WTC11 (cell line): Measurements from ENCODE around the gene ITGA6. TPM values are rescaled to one million over a fixed set of nuclear protein-coding genes. Genes with fewer than 3 reads are reported as not detected.

Source experiments
- ATAC-seq: fragments of 200-7000 bp; cut with Tn5 transposase; 2 replicates; pipeline ENCODE4 v1.10.0; 2021; ENCODE audit warnings: mild to moderate bottlenecking, moderate library complexity
- CTCF ChIA-PET: fragments of 300-600 bp; sonication (Branson Sonifier 250); formaldehyde crosslinking; loops from one replicate; lab custom pipeline; 2021; ENCODE audit warnings: antibody characterized with exemption; lab: Charles Lee
- POLR2A ChIA-PET: fragments of 350-600 bp; sonication (Branson Sonifier 250); formaldehyde crosslinking; loops from one replicate; lab custom pipeline; 2021; ENCODE audit warnings: antibody characterized with exemption; lab: Charles Lee
- DNase-seq: peaks from one replicate; pipeline ENCODE4 v3.0.0; 2021; ENCODE audit warnings: low spot score
- H3K27ac Mint-ChIP-seq: 2 replicates; pipeline ENCODE4 v1.8.0; 2021; ENCODE audit warnings: mixed read lengths
- H3K27me3 Mint-ChIP-seq: 2 replicates; pipeline ENCODE4 v1.8.0; 2021; ENCODE audit warnings: low read depth, mild to moderate bottlenecking, moderate library complexity, mixed read lengths
- H3K36me3 Mint-ChIP-seq: 2 replicates; pipeline ENCODE4 v1.8.0; 2021; ENCODE audit warnings: mixed read lengths
- H3K4me1 Mint-ChIP-seq: 2 replicates; pipeline ENCODE4 v1.8.0; 2022; ENCODE audit warnings: mixed read lengths
- H3K4me3 Mint-ChIP-seq: 2 replicates; pipeline ENCODE4 v1.8.0; 2021; ENCODE audit warnings: mild to moderate bottlenecking, moderate library complexity, mixed read lengths
- H3K9me3 Mint-ChIP-seq: 2 replicates; pipeline ENCODE4 v1.8.0; 2021; ENCODE audit warnings: mixed read lengths
- JUN ChIP-seq: sonication (generic); formaldehyde crosslinking; IDR thresholded peaks from 2 replicates; pipeline ENCODE4 v1.8.0; 2023; ENCODE audit warnings: mild to moderate bottlenecking, missing genetic modification reagents
- KAT7 ChIP-seq: sonication (generic); formaldehyde crosslinking; IDR thresholded peaks from 2 replicates; pipeline ENCODE4 v1.8.1; 2023; ENCODE audit warnings: missing genetic modification reagents, mild to moderate bottlenecking, borderline replicate concordance
- MYBL2 ChIP-seq: sonication (generic); formaldehyde crosslinking; IDR thresholded peaks from 2 replicates; pipeline ENCODE4 v1.8.1; 2023; ENCODE audit warnings: mild to moderate bottlenecking, moderate library complexity, missing genetic modification reagents
- NR3C1 ChIP-seq: sonication (generic); formaldehyde crosslinking; conservative IDR thresholded peaks from 2 replicates; pipeline ENCODE4 v1.8.1; 2023; ENCODE audit warnings: low read depth, mild to moderate bottlenecking, missing genetic modification reagents
- SP1 ChIP-seq: sonication (generic); formaldehyde crosslinking; conservative IDR thresholded peaks from 2 replicates; pipeline ENCODE4 v1.8.1; 2022; ENCODE audit warnings: missing genetic modification reagents
- total RNA-seq: library from RNA; stranded (reverse); gene quantifications from 3 replicates; pipeline ENCODE4 v1.2.3, GENCODE V29; 2021
- TF ChIP-seq, protein P1 (sequence below): fragments of 200-600 bp; IDR thresholded peaks from 2 replicates; pipeline ENCODE4 v1.8.0; 2022; ENCODE audit warnings: antibody characterized with exemption
- TF ChIP-seq, protein P2 (sequence below): sonication (generic); formaldehyde crosslinking; IDR thresholded peaks from 2 replicates; pipeline ENCODE4 v1.8.1; 2023; ENCODE audit warnings: mild to moderate bottlenecking, missing genetic modification reagents, borderline replicate concordance
- TF ChIP-seq, protein P3 (sequence below): sonication (generic); formaldehyde crosslinking; IDR thresholded peaks from 2 replicates; pipeline ENCODE4 v1.8.0; 2022; ENCODE audit warnings: missing genetic modification reagents
- TF ChIP-seq, protein P4 (sequence below): sonication (generic); formaldehyde crosslinking; IDR thresholded peaks from 2 replicates; pipeline ENCODE4 v1.8.0; 2023; ENCODE audit warnings: mild to moderate bottlenecking, missing genetic modification reagents
- TF ChIP-seq, protein P5 (sequence below): fragments of 250-450 bp; sonication (Bioruptor Pico); IDR thresholded peaks from 2 replicates; pipeline ENCODE4 v1.9.0; 2021; ENCODE audit warnings: mild to moderate bottlenecking
- TF ChIP-seq, protein P6 (sequence below): fragments of 250-450 bp; sonication (Bioruptor Pico); IDR thresholded peaks from 2 replicates; pipeline ENCODE4 v1.9.0; 2021; ENCODE audit warnings: mild to moderate bottlenecking

ITGA6 gene
- total RNA-seq, 1 experiment from 2014 or later = 83.6 TPM

DNA sequence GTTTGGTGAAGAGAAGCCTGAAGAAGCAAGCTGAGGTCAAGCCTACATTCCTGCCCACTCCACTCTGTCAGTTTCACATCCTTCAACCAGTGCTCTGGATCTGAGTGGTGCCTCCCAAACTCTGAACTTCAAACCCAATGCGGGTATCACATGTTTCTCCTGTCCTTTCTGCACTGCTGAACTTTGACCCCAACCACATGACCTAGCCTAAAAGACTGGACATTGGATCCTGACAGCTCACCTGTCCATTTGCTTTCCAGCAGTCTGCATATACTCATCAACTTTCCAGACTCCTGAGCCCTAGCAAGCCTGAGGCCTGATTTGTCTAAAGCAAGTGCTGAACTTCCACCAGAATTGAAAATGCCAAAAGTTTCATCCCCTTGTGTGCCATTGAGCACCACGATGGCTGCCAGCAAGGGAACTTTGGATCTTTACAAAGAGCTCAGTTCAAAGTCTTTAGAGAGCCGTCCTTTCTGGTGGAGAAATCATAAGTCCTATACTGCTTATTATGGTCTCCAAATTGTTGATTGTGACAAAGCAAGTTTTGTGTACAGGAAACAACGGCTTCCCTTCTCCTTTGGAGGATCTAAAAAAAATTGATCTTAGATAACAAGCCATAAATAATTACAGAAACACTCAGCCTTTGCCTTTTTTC, 37.6 kb upstream of the ITGA6 start:
- CTCF ChIA-PET = interaction anchor here (2.1 kb wide), 1 partner anchor 9 kb away, joined by 4 read pairs; no protein-coding TSS in a partner anchor
- TF ChIP-seq, protein P1, sequence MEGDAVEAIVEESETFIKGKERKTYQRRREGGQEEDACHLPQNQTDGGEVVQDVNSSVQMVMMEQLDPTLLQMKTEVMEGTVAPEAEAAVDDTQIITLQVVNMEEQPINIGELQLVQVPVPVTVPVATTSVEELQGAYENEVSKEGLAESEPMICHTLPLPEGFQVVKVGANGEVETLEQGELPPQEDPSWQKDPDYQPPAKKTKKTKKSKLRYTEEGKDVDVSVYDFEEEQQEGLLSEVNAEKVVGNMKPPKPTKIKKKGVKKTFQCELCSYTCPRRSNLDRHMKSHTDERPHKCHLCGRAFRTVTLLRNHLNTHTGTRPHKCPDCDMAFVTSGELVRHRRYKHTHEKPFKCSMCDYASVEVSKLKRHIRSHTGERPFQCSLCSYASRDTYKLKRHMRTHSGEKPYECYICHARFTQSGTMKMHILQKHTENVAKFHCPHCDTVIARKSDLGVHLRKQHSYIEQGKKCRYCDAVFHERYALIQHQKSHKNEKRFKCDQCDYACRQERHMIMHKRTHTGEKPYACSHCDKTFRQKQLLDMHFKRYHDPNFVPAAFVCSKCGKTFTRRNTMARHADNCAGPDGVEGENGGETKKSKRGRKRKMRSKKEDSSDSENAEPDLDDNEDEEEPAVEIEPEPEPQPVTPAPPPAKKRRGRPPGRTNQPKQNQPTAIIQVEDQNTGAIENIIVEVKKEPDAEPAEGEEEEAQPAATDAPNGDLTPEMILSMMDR = no peak
- TF ChIP-seq MYBL2 (CRISPR knock-in tag) (no peak), NR3C1 (CRISPR knock-in tag) (no peak), SP1 (CRISPR knock-in tag) (no peak), JUN (CRISPR knock-in tag) (no peak), KAT7 (CRISPR knock-in tag) (no peak)
- TF ChIP-seq, protein P2, sequence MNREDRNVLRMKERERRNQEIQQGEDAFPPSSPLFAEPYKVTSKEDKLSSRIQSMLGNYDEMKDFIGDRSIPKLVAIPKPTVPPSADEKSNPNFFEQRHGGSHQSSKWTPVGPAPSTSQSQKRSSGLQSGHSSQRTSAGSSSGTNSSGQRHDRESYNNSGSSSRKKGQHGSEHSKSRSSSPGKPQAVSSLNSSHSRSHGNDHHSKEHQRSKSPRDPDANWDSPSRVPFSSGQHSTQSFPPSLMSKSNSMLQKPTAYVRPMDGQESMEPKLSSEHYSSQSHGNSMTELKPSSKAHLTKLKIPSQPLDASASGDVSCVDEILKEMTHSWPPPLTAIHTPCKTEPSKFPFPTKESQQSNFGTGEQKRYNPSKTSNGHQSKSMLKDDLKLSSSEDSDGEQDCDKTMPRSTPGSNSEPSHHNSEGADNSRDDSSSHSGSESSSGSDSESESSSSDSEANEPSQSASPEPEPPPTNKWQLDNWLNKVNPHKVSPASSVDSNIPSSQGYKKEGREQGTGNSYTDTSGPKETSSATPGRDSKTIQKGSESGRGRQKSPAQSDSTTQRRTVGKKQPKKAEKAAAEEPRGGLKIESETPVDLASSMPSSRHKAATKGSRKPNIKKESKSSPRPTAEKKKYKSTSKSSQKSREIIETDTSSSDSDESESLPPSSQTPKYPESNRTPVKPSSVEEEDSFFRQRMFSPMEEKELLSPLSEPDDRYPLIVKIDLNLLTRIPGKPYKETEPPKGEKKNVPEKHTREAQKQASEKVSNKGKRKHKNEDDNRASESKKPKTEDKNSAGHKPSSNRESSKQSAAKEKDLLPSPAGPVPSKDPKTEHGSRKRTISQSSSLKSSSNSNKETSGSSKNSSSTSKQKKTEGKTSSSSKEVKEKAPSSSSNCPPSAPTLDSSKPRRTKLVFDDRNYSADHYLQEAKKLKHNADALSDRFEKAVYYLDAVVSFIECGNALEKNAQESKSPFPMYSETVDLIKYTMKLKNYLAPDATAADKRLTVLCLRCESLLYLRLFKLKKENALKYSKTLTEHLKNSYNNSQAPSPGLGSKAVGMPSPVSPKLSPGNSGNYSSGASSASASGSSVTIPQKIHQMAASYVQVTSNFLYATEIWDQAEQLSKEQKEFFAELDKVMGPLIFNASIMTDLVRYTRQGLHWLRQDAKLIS (CRISPR knock-in tag) = no peak
- TF ChIP-seq, protein P3, sequence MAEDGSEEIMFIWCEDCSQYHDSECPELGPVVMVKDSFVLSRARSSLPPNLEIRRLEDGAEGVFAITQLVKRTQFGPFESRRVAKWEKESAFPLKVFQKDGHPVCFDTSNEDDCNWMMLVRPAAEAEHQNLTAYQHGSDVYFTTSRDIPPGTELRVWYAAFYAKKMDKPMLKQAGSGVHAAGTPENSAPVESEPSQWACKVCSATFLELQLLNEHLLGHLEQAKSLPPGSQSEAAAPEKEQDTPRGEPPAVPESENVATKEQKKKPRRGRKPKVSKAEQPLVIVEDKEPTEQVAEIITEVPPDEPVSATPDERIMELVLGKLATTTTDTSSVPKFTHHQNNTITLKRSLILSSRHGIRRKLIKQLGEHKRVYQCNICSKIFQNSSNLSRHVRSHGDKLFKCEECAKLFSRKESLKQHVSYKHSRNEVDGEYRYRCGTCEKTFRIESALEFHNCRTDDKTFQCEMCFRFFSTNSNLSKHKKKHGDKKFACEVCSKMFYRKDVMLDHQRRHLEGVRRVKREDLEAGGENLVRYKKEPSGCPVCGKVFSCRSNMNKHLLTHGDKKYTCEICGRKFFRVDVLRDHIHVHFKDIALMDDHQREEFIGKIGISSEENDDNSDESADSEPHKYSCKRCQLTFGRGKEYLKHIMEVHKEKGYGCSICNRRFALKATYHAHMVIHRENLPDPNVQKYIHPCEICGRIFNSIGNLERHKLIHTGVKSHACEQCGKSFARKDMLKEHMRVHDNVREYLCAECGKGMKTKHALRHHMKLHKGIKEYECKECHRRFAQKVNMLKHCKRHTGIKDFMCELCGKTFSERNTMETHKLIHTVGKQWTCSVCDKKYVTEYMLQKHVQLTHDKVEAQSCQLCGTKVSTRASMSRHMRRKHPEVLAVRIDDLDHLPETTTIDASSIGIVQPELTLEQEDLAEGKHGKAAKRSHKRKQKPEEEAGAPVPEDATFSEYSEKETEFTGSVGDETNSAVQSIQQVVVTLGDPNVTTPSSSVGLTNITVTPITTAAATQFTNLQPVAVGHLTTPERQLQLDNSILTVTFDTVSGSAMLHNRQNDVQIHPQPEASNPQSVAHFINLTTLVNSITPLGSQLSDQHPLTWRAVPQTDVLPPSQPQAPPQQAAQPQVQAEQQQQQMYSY (CRISPR knock-in tag) = no peak
- TF ChIP-seq, protein P4, sequence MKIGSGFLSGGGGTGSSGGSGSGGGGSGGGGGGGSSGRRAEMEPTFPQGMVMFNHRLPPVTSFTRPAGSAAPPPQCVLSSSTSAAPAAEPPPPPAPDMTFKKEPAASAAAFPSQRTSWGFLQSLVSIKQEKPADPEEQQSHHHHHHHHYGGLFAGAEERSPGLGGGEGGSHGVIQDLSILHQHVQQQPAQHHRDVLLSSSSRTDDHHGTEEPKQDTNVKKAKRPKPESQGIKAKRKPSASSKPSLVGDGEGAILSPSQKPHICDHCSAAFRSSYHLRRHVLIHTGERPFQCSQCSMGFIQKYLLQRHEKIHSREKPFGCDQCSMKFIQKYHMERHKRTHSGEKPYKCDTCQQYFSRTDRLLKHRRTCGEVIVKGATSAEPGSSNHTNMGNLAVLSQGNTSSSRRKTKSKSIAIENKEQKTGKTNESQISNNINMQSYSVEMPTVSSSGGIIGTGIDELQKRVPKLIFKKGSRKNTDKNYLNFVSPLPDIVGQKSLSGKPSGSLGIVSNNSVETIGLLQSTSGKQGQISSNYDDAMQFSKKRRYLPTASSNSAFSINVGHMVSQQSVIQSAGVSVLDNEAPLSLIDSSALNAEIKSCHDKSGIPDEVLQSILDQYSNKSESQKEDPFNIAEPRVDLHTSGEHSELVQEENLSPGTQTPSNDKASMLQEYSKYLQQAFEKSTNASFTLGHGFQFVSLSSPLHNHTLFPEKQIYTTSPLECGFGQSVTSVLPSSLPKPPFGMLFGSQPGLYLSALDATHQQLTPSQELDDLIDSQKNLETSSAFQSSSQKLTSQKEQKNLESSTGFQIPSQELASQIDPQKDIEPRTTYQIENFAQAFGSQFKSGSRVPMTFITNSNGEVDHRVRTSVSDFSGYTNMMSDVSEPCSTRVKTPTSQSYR = no peak
- TF ChIP-seq, protein P5, sequence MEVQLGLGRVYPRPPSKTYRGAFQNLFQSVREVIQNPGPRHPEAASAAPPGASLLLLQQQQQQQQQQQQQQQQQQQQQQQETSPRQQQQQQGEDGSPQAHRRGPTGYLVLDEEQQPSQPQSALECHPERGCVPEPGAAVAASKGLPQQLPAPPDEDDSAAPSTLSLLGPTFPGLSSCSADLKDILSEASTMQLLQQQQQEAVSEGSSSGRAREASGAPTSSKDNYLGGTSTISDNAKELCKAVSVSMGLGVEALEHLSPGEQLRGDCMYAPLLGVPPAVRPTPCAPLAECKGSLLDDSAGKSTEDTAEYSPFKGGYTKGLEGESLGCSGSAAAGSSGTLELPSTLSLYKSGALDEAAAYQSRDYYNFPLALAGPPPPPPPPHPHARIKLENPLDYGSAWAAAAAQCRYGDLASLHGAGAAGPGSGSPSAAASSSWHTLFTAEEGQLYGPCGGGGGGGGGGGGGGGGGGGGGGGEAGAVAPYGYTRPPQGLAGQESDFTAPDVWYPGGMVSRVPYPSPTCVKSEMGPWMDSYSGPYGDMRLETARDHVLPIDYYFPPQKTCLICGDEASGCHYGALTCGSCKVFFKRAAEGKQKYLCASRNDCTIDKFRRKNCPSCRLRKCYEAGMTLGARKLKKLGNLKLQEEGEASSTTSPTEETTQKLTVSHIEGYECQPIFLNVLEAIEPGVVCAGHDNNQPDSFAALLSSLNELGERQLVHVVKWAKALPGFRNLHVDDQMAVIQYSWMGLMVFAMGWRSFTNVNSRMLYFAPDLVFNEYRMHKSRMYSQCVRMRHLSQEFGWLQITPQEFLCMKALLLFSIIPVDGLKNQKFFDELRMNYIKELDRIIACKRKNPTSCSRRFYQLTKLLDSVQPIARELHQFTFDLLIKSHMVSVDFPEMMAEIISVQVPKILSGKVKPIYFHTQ (CRISPR knock-in tag) = no peak
- TF ChIP-seq, protein P6, sequence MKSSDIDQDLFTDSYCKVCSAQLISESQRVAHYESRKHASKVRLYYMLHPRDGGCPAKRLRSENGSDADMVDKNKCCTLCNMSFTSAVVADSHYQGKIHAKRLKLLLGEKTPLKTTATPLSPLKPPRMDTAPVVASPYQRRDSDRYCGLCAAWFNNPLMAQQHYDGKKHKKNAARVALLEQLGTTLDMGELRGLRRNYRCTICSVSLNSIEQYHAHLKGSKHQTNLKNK (CRISPR knock-in tag) = no peak
- Mint-ChIP-seq H3K36me3 (no peaks in the 10 kb centered on the region), H3K9me3 (no peaks in the 10 kb centered on the region), H3K27ac (no peak overlapping the region), H3K4me1 (peaks cover 14% of the 10 kb centered on the region), H3K27me3 (peaks cover 27% of the 10 kb centered on the region), H3K4me3 (no peak overlapping the region)
- POLR2A ChIA-PET = no interaction called here
- ATAC-seq (no peak), DNase-seq (no peak)
